Measurements from ENCODE around the gene TACR2. TPM values are rescaled to one million over a fixed set of nuclear protein-coding genes. Genes with fewer than 3 reads are reported as not detected.

Gene TACR2
- total and polyA plus RNA-seq, 2 donors (not counting 3 experiments of a cell fraction or from before 2014, with no cell fraction given), result 0.19 TPM; not detected in 1

- Histone ChIP-seq H3K9ac (replicated peaks; ENCODE audit: extremely low read depth, insufficient read depth, low read length) (no peak overlapping the region), H3K36me3 (ENCODE audit: control insufficient read depth in 2 of 2, extremely low read depth in 1 of 2, insufficient read depth in 2 of 2, low read length in 2 of 2) (peaks cover 5 to 6% of the 10 kb centered on the region in 2 experiments), H3K4me2 (ENCODE audit: insufficient read depth, low read length) (no peak overlapping the region), H3K9me1 (replicated peaks; ENCODE audit: control insufficient read depth, extremely low read depth, insufficient read depth, low read length) (no peaks in the 10 kb centered on the region), H3K27me3 (ENCODE audit: control insufficient read depth in 2 of 2, insufficient read depth in 2 of 2, low read length in 2 of 2) (no peaks in the 10 kb centered on the region), H4K20me1 (replicated peaks; ENCODE audit: control insufficient read depth, extremely low read depth, insufficient read depth, low read length) (no peaks in the 10 kb centered on the region), H2AFZ (ENCODE audit: low read depth, low read length) (no peak overlapping the region), H3K27ac (ENCODE audit: insufficient read depth, low read depth, low read length) (no peak overlapping the region), H3K79me2 (ENCODE audit: control insufficient read depth, insufficient read depth, low read length) (no peaks in the 10 kb centered on the region), H3K4me1 (ENCODE audit: control insufficient read depth, extremely low read depth, insufficient read depth, low read length) (peaks cover 11% of the 10 kb centered on the region), H3K4me3 (replicated peaks in 1 of 3; ENCODE audit: insufficient read depth in 1 of 3, low read depth in 1 of 3, low read length in 3 of 3) (no peak overlapping the region), H3K9me3 (replicated peaks; ENCODE audit: control insufficient read depth, insufficient read depth, low read length) (no peaks in the 10 kb centered on the region)
- TF ChIP-seq JUN (IDR thresholded peaks at IDR 0.05; ENCODE audit: borderline replicate concordance, insufficient read depth, insufficient read length, low read depth) (no peak), GATA2 (IDR thresholded peaks at IDR 0.05; ENCODE audit: insufficient read depth, insufficient read length, low read depth, low read length) (no peak), POLR2AphosphoS5 (IDR thresholded peaks at IDR 0.05; ENCODE audit: insufficient read depth, low read depth, low read length) (no peak), POLR2A (IDR thresholded peaks at IDR 0.05; ENCODE audit: low read depth, low read length) (no peak), FOS (IDR thresholded peaks at IDR 0.05; ENCODE audit: borderline replicate concordance, insufficient read depth, low read length) (no peak), MYC (IDR thresholded peaks at IDR 0.05; ENCODE audit: low read depth, low read length) (no peak), MAX (IDR thresholded peaks at IDR 0.05; ENCODE audit: insufficient read depth, insufficient read length) (no peak), EZH2 (IDR thresholded peaks at IDR 0.05; ENCODE audit: borderline replicate concordance, low read depth, low read length, severe bottlenecking) (no peak)
- TF ChIP-seq, protein P1, sequence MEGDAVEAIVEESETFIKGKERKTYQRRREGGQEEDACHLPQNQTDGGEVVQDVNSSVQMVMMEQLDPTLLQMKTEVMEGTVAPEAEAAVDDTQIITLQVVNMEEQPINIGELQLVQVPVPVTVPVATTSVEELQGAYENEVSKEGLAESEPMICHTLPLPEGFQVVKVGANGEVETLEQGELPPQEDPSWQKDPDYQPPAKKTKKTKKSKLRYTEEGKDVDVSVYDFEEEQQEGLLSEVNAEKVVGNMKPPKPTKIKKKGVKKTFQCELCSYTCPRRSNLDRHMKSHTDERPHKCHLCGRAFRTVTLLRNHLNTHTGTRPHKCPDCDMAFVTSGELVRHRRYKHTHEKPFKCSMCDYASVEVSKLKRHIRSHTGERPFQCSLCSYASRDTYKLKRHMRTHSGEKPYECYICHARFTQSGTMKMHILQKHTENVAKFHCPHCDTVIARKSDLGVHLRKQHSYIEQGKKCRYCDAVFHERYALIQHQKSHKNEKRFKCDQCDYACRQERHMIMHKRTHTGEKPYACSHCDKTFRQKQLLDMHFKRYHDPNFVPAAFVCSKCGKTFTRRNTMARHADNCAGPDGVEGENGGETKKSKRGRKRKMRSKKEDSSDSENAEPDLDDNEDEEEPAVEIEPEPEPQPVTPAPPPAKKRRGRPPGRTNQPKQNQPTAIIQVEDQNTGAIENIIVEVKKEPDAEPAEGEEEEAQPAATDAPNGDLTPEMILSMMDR (IDR thresholded peaks at IDR 0.05; ENCODE audit: extremely low read depth in 1 of 2, insufficient read depth in 1 of 2, low read depth in 1 of 2, low read length in 2 of 2), result no peak
- dilution Hi-C loops (cut with MboI; ENCODE audit: extremely low pct_ligation_motif_present, low sequenced_read_pairs) (no loop called here), intact Hi-C loops (cut with micrococcal nuclease) (no loop called here)
- DNase-seq (ENCODE audit: low read depth, low spot score) (no peak), FAIRE-seq (no peak)
- CTCF ChIA-PET, result interaction anchor here (1.2 to 4.1 kb wide), 3 partner anchors 12 to 232 kb away, joined by 3 to 52 read pairs (median 21); no protein-coding TSS in a partner anchor
- BruUV-seq (replicated peaks), result no TSS peak
- POLR2A ChIA-PET, result no interaction called here
Observed at GRCh38 chr10:69405221-69405620, 11.5 kb downstream of the TACR2 start.

Measured in endothelial cell of umbilical vein (primary cell).